BJ (cell line): Measurements from ENCODE around the gene PHACTR1. TPM values are rescaled to one million over a fixed set of nuclear protein-coding genes. Genes with fewer than 3 reads are reported as not detected.
"Not testable (repeated sequence)": the region's sequence is repeated elsewhere in the genome, so short reads cannot be mapped to it uniquely, and the experiment has no call there.

Experiments
- CTCF ChIA-PET: fragments of 350-600 bp; formaldehyde crosslinking; extraction: SDS; loops from one replicate; lab custom pipeline; 2021; ENCODE audit warnings: antibody characterized with exemption, inconsistent platforms; lab: Yijun Ruan, JAX
- POLR2A ChIA-PET: fragments of 300-600 bp; sonication (Branson Sonifier 250); formaldehyde crosslinking; extraction: SDS; loops from one replicate; lab custom pipeline; 2021; ENCODE audit warnings: antibody characterized with exemption; lab: Charles Lee
- DNase-seq: peaks from one replicate; pipeline ENCODE4 v3.0.0-alpha.2; 2011; ENCODE audit warnings: low read depth
- H3K27me3 ChIP-seq: 2 replicates; pipeline ENCODE4 v1.6.0; 2011; ENCODE audit warnings: low read length; ENCODE audit not compliant: control insufficient read depth, insufficient read depth
- H3K36me3 ChIP-seq: 2 replicates; pipeline ENCODE4 v1.5.1; 2011; ENCODE audit warnings: low read length; ENCODE audit not compliant: control insufficient read depth, insufficient read depth
- H3K4me3 ChIP-seq: 2 replicates; pipeline ENCODE4 v1.5.1; 2011; ENCODE audit warnings: low read depth, mild to moderate bottlenecking, control low read depth, low read length
- polyA plus RNA-seq: library from polyadenylated mRNA; depleted of rRNA; stranded (reverse); fragments of >200 nt; gene quantifications from 2 replicates; pipeline ENCODE4 v1.2.3, GENCODE V29; 2011
- TF ChIP-seq, protein P1 (sequence below): IDR thresholded peaks from 2 replicates; pipeline ENCODE4 v1.5.1; 2011; ENCODE audit warnings: low read depth, mild to moderate bottlenecking, control low read depth, inconsistent platforms, low read length, moderate library complexity; ENCODE audit not compliant: insufficient read depth

Gene PHACTR1
- polyA plus RNA-seq, 1 experiment, result 0.40 TPM

DNA sequence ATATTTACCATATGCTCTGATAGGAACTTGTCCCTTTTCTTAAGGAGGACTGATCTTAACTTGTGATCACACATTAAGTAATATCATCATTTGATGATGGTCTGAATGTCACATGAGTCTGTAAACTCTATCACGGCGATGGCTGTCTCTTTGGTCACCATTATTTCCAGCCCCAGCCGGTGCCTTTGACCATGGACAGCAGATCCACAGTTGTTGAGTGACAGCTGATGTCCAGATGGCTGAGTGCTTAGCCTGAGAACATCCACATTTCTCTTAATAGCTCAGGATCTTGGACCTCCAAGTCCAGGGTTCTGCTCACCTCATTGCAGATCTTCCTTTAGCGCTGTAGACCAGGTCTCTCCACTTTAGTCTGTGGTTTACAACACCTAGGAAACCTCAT, 440.7 kb downstream of the PHACTR1 start:
- TF ChIP-seq, protein P1, sequence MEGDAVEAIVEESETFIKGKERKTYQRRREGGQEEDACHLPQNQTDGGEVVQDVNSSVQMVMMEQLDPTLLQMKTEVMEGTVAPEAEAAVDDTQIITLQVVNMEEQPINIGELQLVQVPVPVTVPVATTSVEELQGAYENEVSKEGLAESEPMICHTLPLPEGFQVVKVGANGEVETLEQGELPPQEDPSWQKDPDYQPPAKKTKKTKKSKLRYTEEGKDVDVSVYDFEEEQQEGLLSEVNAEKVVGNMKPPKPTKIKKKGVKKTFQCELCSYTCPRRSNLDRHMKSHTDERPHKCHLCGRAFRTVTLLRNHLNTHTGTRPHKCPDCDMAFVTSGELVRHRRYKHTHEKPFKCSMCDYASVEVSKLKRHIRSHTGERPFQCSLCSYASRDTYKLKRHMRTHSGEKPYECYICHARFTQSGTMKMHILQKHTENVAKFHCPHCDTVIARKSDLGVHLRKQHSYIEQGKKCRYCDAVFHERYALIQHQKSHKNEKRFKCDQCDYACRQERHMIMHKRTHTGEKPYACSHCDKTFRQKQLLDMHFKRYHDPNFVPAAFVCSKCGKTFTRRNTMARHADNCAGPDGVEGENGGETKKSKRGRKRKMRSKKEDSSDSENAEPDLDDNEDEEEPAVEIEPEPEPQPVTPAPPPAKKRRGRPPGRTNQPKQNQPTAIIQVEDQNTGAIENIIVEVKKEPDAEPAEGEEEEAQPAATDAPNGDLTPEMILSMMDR, result no peak
- H3K4me3 ChIP-seq, result no peak overlapping the region
- POLR2A ChIA-PET, result no interaction called here
- no peaks in the 10 kb centered on the region for H3K27me3 ChIP-seq
- no peaks in the 10 kb centered on the region for H3K36me3 ChIP-seq
- DNase-seq, result no peak
- CTCF ChIA-PET, result interaction anchor here (0.6 kb wide), 1 partner anchor 37 kb away, joined by 3 read pairs; no protein-coding TSS in a partner anchor

DNA sequence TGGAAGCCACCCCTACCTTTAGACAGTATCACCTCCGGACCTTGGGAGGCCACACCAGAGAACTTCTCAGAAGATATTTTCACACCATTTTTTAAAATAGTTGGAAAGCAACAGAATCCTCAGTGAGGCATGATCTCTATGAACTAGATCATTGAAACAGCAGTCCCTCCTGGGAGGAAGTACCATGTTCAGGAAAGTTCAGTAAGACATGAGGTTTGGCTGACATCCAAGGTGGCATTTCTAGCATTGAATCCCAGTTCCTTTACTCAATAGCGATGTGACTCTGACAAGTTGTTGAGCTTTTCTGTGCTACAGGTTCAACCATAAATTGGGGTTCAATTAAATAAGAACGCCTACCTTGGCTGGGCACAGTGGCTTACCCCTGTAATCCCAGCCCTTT, 442.7 kb downstream of the PHACTR1 start:
- CTCF ChIA-PET, result no interaction called here
- TF ChIP-seq, protein P1, result no peak
- DNase-seq, result no peak
- Histone ChIP-seq H3K4me3 (no peak overlapping the region), H3K27me3 (no peaks in the 10 kb centered on the region), H3K36me3 (no peaks in the 10 kb centered on the region)
- POLR2A ChIA-PET, result interaction anchor here (0.5 kb wide), 1 partner anchor 10 kb away, joined by 3 read pairs; no protein-coding TSS in a partner anchor

DNA sequence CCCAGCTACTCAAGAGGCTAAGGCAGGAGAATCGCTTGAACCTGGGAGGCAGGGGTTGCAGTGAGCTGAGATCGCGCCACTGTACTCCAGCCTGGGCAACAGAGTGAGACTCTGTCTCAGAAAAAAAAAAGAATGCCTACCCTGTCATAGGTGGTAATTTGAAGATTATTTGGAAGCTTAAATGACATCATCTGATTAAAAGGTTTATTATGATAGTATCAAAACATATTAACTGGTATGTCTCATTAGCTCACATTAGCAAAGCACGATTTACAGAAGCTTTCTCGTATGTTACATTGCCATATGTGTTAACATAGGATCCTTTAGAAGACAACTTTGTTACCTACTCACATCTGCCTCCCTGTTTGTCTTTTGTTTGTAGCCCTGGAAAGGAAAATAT, 443.3 kb downstream of the PHACTR1 start:
- not testable (repeated sequence) for DNase-seq, H3K36me3 ChIP-seq, H3K27me3 ChIP-seq, H3K4me3 ChIP-seq
- POLR2A ChIA-PET, result interaction anchor here (0.5 kb wide), 1 partner anchor 10 kb away, joined by 3 read pairs; no protein-coding TSS in a partner anchor
- CTCF ChIA-PET, result interaction anchor here (1.0 kb wide), 1 partner anchor 37 kb away, joined by 3 read pairs; no protein-coding TSS in a partner anchor

DNA sequence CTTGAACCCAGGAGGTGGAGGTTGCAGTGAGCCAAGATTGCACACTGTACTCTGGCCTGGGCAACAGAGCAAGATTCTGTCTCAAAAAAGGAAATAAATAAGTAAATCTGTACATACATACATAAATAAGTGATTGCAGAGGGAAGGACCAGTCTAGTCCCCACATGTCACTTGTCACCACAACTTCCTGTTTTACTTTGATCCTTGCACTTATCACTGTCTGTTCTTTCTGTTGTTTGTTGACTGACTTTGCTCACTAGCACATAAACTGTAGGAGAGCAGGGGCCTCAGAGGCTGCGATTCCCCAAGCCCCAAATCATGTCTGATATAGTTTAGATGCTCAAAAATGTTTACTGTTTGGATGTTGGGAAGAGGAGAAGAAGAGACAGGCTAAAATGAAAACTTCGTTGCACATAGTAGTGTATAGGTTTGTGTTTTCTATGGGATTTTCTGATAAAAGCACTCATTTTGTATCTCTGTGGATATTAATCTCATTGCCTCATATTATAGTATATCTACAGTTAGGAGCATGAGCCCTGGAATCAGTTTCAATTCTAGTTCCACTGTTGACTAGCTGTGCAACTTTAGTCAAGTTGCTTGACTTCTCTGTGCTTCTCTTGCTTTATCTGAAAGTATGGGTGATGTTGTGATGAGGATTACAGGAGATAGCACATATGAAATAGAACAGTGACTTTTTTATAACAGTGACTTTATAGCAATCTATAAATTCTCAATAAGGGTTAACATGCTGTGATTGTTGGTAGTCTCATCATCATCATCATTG, 446.8 kb downstream of the PHACTR1 start:
- H3K27me3 ChIP-seq, result no peaks in the 10 kb centered on the region
- POLR2A ChIA-PET, result no interaction called here
- CTCF ChIA-PET, result no interaction called here
- TF ChIP-seq, protein P1, result no peak
- no peaks in the 10 kb centered on the region for H3K36me3 ChIP-seq
- no peak for DNase-seq
- H3K4me3 ChIP-seq, result no peak overlapping the region

DNA sequence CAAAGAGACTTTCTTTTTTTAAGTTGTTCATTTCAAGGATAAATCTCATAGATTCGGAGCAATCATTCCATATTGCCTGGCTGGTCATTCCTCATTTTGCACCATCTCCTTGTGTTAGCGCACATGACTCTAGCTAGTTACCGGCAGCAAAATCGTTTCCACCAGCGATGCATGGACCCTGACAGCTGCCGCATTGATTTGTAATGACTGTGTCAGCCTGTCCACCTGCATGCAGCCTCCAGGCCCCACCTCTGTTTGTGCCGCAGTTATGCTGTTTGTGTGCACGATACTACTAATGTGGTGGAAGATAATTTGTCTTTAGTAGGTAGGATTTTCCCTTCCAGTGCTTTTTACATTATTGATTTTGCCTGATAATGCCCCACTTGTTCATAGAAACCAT, 447.7 kb downstream of the PHACTR1 start:
- TF ChIP-seq, protein P1, result no peak
- Histone ChIP-seq H3K27me3 (no peaks in the 10 kb centered on the region), H3K36me3 (no peaks in the 10 kb centered on the region), H3K4me3 (no peak overlapping the region)
- ChIA-PET POLR2A (no interaction called here), CTCF (no interaction called here)
- DNase-seq, result no peak
